ENCODE data around the gene CAP2.

CAP2 gene, protein sequence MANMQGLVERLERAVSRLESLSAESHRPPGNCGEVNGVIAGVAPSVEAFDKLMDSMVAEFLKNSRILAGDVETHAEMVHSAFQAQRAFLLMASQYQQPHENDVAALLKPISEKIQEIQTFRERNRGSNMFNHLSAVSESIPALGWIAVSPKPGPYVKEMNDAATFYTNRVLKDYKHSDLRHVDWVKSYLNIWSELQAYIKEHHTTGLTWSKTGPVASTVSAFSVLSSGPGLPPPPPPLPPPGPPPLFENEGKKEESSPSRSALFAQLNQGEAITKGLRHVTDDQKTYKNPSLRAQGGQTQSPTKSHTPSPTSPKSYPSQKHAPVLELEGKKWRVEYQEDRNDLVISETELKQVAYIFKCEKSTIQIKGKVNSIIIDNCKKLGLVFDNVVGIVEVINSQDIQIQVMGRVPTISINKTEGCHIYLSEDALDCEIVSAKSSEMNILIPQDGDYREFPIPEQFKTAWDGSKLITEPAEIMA

DNA sequence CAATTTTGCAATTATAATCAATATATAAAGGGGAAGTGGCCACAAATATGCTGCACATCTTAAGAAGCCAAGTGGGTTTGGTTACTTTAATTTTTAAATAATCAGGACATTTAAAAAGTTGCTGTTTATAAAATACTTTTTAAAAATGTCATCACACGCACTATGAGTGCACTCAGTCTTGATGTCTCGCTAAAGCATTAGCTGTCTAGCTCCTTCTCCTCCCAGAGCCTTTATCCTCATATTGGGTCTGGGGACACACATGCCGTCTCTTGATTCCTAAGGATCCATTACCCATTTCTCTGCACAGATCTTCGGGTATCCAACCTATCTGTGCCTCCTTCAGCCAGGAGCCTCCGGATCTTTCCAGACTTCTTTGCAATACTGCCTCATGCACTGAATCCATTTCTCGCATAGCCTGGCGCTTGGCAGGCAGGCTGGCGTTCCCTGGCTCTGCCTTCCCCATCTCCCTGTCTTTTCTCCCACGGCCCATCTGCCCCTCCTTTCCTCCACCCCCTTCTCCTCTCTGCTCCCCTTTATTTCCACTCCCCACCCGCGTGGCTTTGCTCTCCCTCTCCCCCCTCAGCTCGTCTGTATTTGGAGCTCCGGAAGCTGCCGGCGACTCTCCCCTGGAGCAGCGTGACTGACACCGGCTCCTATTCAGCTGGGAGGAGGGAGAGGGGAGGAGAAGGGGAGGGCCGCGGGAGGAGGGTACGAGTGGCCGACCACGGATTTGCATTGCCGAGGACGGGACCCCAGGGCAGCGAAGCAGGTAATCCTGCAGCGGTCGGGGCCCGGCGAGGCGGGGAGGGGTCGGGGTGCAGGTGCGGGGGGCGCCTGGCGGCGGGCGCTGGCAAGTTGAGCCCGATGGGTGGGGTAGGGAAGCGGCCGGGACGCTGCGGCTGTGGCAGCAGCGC is at the start of gene CAP2:
Gene CAP2, plus strand, starts transcription at position 618 of the 914 bp plus-strand sequence. CDS start 27,961 bp downstream, outside the sequence.
- DNase-seq: peak; percentile 66

DNA sequence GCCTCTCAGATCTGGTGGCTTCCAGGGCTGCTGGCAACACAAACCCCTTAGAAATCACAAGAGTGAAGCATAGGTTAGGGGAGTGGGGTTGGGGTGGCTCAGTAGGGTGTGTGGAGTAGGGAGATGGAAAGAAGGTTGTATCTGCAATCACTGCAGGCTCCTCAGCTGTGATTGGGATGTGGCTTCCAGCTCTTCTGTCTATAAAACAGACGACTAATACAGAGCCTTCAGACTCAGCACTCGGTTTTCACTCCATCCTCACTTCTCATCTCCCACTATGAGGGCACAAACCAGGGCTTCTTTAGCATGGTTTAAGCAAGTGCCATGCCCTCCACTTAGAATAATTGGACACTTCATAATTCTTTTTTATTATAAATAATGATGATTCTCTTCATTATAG is 46.4 kb upstream of the CAP2 start:
- no peak for DNase-seq

DNA sequence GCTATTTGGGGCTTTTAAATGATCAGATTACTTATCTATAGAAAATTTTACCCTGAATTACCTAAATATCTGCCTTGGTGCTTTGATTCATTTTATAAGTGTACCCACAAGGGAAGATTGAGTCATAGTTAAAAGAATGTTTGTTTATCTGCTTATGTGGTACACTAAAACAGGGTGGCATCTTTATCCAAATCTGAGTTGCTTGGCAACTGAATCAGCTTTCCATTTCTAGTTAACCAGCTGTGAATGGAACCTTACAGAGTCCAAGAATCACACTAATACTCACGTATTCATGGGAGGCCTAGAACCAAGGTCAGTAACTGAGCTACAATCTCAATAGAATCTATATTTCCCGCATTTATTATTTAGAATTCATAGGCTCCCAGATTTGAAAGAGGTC is 44.0 kb upstream of the CAP2 start:
- DNase-seq: no peak

DNA sequence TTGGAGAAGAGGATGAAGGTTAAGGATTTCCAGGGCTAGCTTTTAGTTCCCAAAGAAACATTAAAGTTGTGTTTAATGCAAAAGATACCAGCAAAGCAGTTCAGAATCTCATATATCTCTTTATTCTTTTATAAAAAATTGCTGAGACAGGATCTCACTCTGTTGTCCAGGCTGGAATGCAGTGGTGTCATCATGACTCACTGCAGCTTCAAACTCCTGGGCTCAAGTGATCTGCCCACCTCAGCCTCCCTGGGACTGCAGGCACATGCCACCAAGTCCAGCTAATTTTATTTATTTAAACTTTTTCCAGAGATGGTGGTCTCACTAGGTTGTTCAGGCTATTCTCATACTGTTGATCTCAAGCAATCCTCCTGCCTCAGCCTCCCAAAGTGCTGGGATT is 41.1 kb upstream of the CAP2 start:
- DNase-seq: peak; percentile 40

DNA sequence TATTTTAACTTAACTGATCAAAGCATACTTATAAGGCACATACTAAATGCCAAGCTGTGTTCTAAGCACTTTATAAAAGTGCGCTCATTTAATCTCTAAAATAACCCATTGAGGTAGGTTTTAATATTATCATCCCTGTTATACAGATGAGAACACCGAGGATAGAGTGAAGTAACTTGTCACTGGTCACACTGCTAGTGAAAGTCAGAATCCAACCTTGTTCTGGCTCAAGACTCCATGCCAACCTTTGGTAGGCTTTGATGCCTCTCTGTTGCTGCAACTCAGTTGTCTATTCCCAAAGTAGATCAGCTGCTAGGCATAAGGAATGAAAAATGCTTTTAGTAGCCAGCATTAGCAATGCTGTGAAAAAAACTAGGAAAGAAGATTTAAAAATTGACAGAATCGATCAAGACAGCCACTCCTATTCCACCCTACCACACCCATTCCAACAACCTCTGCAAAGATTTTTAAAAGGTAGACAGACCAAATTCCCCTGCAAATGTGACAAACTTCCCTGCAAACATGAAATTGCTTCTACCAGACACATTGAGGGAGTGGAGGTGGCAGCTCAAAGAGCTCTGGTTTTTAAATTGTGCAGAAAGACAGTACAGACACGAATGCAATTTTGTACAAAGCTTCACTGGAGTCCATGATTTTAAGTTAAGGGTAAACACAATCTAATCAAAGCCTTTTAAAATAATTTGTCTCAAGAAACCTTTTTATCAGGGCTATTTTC is 39.8 kb upstream of the CAP2 start:
- DNase-seq: no peak

DNA sequence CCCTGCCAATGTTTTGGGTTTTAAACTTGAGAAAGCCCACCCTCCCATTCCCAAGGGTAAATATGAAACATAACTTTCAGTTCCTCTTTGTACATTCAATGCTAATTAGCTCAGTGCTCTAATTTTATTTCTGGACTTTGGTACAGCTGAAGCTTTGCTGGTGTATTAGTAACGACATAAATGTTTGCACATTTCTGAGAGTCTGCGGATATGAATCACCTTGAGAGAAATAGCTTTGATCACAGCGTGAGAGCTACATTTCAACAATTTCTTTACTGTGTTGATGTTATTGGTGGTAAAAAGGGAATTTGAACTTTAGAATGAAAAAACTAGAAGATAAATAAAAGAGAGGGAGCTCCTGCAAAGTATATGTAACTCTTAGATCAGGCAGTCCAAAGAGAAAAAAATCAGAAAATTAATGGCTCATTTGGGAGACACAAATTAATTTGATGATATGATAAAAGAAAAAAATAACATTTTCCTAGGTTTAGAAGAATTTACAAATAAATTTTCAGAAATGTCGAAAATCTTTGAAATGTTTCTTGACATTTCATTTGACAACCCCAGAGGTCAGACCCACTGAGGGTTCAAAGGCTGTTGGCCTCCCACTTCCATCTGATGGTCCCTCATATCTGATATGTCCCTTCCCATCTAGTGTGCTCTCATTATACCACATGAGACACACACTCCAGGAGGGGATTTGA is 38.5 kb upstream of the CAP2 start:
- DNase-seq: peak; percentile 71

DNA sequence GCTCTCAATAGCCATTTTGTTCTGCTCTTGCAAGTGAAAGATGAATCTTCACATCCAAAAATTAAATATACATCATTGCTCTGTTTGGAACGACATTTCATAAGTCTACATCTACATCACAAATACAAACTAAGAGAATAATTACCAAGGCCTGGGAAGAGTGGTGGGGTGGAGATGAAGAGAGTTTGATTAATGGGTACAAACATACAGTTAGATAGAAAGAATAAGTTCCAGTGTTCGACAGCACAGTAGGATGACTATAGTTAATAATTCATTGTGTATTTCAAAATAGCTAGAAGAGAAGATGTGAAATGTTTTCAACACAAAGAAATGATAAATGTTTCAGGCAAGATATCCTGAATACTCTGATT is 38.0 kb upstream of the CAP2 start:
- no peak for DNase-seq

DNA sequence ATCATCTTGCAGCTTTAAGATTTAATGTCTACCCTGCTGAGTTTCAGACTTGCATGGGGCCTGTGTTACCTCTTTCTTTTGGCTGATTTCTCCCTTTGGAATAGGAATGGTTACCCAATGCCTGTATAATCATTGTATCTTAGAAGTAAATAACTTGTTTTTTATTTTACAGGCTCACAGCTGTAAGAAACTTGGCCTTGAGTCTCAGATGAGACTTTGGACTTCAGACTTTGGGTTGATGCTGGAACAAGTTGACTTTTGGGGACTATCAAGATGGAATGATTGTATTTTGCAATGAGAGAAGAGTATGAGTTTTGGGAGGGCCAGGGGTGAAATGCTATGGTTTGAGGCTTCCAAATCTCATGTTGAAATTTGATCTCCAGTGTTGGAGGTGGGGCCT is 34.9 kb upstream of the CAP2 start:
- DNase-seq: no peak

DNA sequence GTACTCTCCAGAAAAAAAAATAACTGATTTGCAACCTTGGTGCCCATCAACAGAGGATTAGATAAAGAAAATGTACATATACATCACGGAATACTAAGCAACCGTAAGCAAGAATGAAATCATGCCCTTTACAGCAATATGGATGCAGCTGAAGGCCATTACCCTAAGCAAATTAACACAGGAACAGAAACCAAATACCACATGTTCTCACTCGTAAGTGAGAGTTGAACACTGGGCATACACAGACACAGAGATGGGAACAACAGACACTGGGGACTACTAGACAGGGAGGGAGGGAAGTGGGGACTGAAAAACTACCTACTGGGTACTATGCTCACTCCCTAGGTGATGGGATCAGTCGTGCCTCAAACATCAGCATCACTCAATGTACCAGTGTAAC is 32.8 kb upstream of the CAP2 start:
- no peak for DNase-seq

DNA sequence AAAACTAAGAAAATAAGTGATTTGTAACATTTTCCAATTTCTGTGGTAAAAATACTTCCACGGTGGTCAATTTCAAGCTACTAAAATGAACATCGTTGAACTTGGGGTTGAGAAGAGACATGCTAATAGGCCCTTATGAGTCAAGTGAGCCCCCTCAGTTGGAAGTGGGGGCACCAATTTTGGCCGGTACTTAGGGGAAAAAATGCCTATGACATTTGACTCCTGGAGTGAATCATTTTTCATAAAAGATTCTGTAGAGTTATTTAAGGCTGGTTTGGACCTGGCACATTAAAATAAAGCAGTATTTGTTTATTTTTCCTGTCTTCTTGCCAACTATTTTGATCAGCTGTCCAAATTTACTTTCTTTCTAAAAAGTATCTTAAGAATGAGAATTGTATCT is 32.4 kb upstream of the CAP2 start:
- DNase-seq: no peak

DNA sequence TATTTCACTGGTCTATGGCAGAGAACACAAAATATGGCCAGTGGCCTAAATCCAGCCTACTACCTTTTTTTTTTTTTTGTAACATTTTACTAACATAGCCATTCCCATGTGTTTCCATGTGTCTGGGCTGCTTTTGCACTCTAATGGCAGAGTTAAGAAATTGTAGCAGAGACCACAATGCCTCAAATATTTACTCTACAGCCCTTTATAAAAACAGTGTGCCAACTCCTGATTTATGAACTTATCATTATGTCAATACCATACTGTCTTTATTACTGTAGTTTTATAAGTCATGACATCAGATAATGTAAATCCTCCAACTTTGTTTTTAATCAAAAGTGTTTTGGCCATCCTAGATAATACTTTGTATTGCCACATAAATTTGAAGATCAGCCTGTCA is 27.4 kb upstream of the CAP2 start:
- no peak for DNase-seq

DNA sequence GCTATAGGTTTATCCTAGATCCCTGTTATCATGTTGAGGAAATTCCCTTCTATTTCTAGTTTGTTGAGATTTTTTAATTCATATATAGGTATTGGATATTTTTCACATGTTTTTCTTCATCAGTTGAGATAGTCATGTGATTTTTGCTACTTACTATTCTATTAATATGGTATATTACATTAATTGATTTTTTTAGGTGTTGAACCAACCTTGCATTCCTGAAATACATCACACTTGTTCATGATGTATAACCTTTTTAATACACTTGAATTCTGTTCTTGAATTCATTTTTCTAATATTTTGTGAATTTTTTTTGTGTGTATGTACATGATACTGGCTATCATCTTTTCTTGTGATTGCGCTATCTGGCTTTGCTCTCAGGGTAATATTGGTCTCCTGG is 25.5 kb upstream of the CAP2 start:
- no peak for DNase-seq

DNA sequence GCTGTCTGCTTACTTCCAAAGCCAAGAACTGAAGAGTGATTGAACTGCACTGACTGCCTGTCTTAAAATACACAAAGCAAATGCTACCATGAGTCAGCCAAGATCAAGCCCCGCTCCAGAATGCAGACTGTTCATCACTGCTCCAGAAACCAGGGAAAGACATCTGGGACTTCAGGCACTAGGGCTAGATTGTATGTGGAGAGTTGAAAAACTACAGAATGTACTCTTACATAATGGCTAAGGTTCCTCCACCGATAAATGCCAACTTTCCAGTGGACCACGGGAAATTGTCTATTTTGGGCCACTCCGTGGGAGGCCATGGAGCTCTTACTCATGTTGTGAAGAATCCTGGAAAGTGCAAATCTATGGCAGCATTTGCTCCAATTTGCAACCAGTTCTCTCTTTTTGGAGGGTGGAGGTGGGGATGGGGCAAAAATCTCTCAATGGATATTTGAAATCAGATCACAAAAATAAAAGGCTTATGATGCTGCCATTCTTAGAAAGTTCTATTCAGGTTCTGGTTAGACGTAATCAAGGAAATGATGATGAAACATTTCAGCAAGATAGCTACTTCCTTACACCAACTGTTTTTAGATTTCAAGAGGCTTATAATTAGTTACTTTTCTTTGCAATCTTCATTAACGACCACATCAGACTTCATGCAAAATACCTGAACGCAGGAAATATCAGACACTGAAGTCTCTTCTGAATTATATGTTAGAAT is 11.8 kb upstream of the CAP2 start:
- peak; percentile 71 for DNase-seq

DNA sequence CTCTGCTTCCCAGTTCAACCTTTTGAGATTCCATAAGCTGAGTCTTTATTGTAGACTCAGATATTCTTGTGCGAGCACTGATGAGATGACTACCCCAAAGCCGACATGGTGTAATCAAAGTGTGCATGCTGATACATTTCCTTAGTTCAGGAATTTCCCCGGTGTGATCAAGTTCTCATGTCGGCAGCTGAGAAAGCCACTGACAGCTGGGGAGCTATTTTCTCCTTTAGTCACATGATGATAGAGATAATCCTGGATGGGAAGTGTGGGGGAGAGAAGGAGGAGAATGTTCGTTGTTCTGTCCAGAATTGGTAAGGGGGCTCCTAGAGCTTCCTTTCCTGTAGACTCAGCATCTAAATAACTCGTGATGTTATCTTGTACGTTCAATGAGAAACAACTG is 7.7 kb upstream of the CAP2 start:
- peak; percentile 72 for DNase-seq

DNA sequence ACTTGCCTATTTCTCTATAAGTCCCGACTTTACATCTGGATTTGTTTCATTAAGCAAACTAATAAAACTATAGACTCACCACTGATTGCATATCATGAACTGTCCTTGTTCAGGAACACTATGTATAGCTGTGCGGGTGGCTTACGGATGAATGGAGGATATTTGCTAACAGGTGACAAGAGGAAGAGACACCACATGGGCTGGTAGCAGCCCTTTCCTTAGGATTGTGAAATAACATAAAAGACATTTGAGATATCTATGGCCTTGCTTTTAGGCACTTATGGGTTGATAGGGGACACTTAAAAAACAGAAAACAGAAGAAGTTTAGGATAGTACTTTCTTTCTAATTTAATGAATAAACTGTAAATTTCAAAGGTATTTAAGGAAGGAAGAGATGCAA is 5.0 kb upstream of the CAP2 start:
- no peak for DNase-seq

DNA sequence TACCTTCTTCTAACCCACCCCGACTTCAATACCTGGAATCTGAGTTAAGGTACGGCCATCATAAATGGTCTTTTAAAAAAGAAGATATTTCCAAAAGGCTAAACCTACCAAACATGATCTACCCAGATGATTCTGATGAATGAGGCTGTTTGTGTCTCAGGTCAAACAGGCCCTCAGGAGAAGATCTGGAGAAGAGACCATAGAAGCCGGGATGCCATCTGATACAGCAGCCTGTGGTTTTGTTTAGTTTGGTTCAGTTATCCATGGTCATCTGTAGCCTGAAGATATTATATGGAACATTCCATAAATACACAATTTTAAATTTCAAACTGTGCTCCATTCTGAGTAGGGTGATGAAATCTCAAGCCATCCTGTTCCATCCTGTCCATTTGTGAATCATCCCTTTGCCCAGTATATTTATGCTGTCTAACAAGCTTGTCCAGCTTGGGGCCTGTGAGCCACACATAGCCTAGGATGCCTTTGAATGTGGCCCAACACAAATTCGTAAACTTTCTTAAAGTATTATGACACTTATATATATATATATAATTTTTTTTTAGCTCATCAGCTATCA is 4.0 kb upstream of the CAP2 start:
- DNase-seq: peak; percentile 50

DNA sequence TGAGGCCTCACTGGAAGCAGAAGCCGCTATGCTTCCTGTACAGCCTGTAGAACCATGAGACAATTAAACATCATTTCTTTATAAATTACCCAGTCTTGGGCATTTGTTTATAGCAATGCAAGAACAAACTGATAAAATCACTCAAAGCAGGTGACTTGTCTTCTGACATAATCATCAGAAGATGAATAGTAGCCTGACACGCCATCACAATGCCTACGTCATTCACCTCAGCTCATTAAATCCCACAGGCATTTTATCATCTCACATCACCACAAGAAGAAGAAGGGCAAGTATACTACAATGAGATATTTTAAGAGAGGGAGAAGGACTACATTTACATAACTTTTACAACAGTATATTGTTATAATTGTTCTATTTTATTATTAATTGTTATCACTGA is 3.1 kb upstream of the CAP2 start:
- DNase-seq: no peak

DNA sequence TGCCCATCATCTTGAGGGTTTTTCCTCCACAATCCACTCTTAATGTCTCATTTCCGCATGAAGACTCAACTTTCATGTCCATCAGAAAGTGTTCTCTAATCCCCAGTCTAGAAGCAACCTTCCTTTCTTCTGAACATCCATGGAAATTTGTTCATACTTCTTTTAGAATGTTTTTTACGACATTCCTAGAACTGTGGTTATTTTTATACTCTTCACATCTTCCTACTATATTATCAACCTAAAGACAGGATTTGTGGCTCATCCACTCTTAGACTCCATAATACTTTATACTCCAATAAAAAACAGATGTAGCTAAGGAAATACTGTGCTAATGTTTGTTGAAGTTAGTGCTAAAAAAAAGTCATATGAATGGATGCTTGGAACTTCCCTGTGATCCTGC is 1.4 kb upstream of the CAP2 start:
- DNase-seq: no peak

DNA sequence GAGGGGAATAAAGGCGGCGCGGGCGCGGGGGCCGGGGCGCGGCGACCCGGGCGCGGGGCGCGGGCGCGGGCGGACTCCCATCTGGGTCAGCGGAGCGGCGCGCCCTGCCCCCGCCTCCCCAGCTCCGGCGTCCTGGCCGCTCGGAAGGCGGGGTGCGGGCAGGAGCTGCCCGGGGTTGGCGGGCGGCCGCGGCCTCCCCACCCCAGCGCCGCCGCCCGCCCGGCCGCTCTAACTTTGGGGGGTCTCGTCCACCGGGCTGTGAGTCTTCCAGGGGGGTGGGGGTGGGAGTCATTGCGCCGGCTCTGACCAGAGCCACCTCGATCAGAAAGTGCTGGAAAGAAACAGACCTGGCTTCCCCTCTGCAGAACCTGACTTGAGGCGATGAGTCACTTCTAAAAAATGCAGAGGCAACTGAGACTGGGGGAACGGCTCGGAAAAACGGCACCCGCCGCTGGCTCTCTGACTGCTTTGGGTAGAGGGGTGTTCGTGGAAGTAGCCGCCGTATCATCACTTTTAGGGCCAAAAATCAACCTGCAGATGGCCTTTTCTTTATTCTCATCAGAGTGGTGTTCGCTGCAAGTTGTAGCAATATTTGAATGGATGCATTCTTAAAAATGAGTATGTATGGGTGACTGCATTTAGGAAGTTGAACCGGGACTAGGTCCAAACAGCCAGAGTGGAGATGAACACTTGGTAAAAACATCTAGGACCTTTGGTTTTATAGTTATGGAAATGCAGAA is 667 bp downstream of the CAP2 start:
- DNase-seq: peak; percentile 83

DNA sequence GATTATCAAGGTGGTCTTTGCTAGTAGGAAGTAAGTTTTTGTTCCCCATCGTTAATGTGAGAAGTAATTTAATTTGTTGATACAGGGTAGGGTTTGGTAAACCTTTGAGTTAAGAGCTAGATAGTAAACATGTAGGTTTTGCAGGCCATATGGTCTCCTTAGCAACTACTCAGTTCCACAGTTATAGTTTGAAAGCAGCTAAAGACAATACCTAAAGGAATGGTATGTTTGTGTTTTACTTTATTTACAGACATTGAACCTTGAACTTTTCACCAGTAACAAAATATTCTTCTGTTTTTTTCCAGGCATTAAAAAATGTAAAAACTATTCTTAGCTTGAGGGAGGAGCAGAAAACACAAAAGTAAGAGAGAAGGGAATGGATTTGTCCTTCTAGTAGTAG is 1.7 kb downstream of the CAP2 start:
- no peak for DNase-seq

DNA sequence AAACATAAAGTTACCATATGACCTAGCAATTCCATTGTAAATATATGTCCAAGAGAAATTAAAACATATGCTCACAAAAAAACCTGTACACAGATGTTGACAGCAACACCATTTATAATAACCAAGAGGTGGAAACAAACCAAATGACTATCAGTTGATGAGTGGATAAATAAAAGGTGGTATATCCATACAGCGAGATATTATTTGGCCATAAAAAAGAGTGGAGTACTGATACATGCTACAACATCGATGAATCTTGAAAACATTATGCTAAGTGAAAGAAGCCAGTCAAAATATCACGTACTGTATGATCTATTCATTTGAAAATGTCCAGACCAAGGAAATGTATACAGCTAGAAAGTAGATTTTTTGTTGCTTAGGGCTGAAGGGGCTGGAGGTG is 2.9 kb downstream of the CAP2 start:
- no peak for DNase-seq
